ENCODE results near the gene B3GLCT. TPM values are rescaled to one million over a fixed set of nuclear protein-coding genes. Genes with fewer than 3 reads are reported as not detected.

Gene B3GLCT
- total and polyA plus RNA-seq, 2 of the 13 experiments (the other 11 are each of a cell fraction or from before 2014, with no cell fraction given), result 2.0 to 7.1 TPM

- TF ChIP-seq, protein P1, sequence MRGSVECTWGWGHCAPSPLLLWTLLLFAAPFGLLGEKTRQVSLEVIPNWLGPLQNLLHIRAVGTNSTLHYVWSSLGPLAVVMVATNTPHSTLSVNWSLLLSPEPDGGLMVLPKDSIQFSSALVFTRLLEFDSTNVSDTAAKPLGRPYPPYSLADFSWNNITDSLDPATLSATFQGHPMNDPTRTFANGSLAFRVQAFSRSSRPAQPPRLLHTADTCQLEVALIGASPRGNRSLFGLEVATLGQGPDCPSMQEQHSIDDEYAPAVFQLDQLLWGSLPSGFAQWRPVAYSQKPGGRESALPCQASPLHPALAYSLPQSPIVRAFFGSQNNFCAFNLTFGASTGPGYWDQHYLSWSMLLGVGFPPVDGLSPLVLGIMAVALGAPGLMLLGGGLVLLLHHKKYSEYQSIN (CRISPR knock-in tag; IDR thresholded peaks at IDR 0.05; ENCODE audit: borderline replicate concordance), result no peak
- TF ChIP-seq JDP2 (CRISPR knock-in tag; IDR thresholded peaks at IDR 0.05; ENCODE audit: borderline replicate concordance) (no peak), MAZ (IDR thresholded peaks at IDR 0.05; ENCODE audit: borderline replicate concordance, low read depth, low read length) (no peak), MAZ (CRISPR knock-in tag; IDR thresholded peaks at IDR 0.05; ENCODE audit: low read depth) (no peak), THAP11 (CRISPR knock-in tag; IDR thresholded peaks at IDR 0.05) (no peak), ZNF451 (CRISPR knock-in tag; IDR thresholded peaks at IDR 0.05) (no peak), TARDBP (CRISPR knock-in tag; IDR thresholded peaks at IDR 0.05) (no peak), ZBTB34 (CRISPR knock-in tag; IDR thresholded peaks at IDR 0.05) (no peak), THAP9 (CRISPR knock-in tag; IDR thresholded peaks at IDR 0.05; ENCODE audit: borderline replicate concordance) (no peak)
- TF ChIP-seq, protein P2, sequence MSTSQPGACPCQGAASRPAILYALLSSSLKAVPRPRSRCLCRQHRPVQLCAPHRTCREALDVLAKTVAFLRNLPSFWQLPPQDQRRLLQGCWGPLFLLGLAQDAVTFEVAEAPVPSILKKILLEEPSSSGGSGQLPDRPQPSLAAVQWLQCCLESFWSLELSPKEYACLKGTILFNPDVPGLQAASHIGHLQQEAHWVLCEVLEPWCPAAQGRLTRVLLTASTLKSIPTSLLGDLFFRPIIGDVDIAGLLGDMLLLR (CRISPR knock-in tag; IDR thresholded peaks at IDR 0.05), result no peak
- TF ChIP-seq, protein P3, sequence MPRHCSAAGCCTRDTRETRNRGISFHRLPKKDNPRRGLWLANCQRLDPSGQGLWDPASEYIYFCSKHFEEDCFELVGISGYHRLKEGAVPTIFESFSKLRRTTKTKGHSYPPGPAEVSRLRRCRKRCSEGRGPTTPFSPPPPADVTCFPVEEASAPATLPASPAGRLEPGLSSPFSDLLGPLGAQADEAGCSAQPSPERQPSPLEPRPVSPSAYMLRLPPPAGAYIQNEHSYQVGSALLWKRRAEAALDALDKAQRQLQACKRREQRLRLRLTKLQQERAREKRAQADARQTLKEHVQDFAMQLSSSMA (CRISPR knock-in tag; IDR thresholded peaks at IDR 0.05), result no peak
These were observed 130.5 kb downstream of the B3GLCT start (continued) for GRCh38 chr13:31330236-31330635.
